Small intestine (tissue), 7 donors: Measurements from ENCODE around the gene P4HA2. TPM values are rescaled to one million over a fixed set of nuclear protein-coding genes. Genes with fewer than 3 reads are reported as not detected.
A peak's percentile ranks its signal among the peaks of the same experiment; 100 is the strongest.

Experiments
- DNase-seq, 2 donors: peaks; one replicate each; pipeline versions ENCODE4 v3.0.0 to v3.0.0-alpha.2; 2013
- FAIRE-seq: peaks from 2 replicates; lab custom pipeline; 2012; peaks lifted over from hg19 to GRCh38; lab: Jason Lieb, UNC
- H3K27ac ChIP-seq, 3 donors: one replicate each; pipeline ENCODE4 v1.5.1; 2013; ENCODE audit warnings: low read length in 2 of 3, mild to moderate bottlenecking in 2 of 3, control low read depth in 1 of 3, inconsistent platforms in 1 of 3, low read depth in 1 of 3, moderate library complexity in 1 of 3
- H3K27me3 ChIP-seq, 3 donors: one replicate each; pipeline ENCODE4 v1.6.1; 2013; ENCODE audit warnings: low read length in 3 of 3, inconsistent platforms in 1 of 3; ENCODE audit not compliant: control insufficient read depth in 3 of 3, insufficient read depth in 3 of 3
- H3K36me3 ChIP-seq, 3 donors: one replicate each; pipeline ENCODE4 v1.6.1; 2013; ENCODE audit warnings: low read length in 3 of 3, inconsistent platforms in 1 of 3, low read depth in 1 of 3, mild to moderate bottlenecking in 1 of 3, moderate library complexity in 1 of 3; ENCODE audit not compliant: control insufficient read depth in 3 of 3, insufficient read depth in 2 of 3
- H3K4me1 ChIP-seq, 3 donors: one replicate each; pipeline ENCODE4 v1.6.1; 2013; ENCODE audit warnings: low read length in 2 of 3, inconsistent platforms in 1 of 3, low read depth in 1 of 3, mild to moderate bottlenecking in 1 of 3, moderate library complexity in 1 of 3; ENCODE audit not compliant: control insufficient read depth in 3 of 3, insufficient read depth in 2 of 3
- H3K4me3 ChIP-seq, 3 donors: one replicate each; pipeline ENCODE4 v1.5.1; 2013; ENCODE audit warnings: low read length in 3 of 3, control low read depth in 1 of 3, inconsistent platforms in 1 of 3, low read depth in 1 of 3, mild to moderate bottlenecking in 1 of 3, moderate library complexity in 1 of 3
- H3K9me3 ChIP-seq, 2 donors: one replicate each; pipeline ENCODE4 v1.6.1; 2013; ENCODE audit warnings: low read depth in 1 of 2, low read length in 1 of 2; ENCODE audit not compliant: control insufficient read depth in 2 of 2, insufficient read depth in 1 of 2
- WGBS, 3 donors: extraction: QIAGEN DNeasy Blood & Tissue Kit; methylation state at CpG; one replicate each; pipeline ENCODE4 v1.1.7; 2013; 5-methylcytosine and 5-hydroxymethylcytosine counted together
- polyA plus RNA-seq, 4 donors: library from polyadenylated mRNA; stranded (reverse) in 3 of 4; unstranded in 1 of 4; fragments of 200-250 nt in 3 of 4; fragments of 120-200 nt in 1 of 4; gene quantifications; one replicate each; pipeline versions ENCODE4 v1.2.1 to v1.2.3, GENCODE V29; 2013
- donor health status: healthy with polysubstance abuse.
- donor health status: control.
- donor health status: control.
- donor health status: Bipolar disorder and iron deficiency.
- donor health status: healthy.

The P4HA2 gene
- polyA plus RNA-seq, 4 donors: 15.7 to 34.3 (median 22.0) TPM

DNA sequence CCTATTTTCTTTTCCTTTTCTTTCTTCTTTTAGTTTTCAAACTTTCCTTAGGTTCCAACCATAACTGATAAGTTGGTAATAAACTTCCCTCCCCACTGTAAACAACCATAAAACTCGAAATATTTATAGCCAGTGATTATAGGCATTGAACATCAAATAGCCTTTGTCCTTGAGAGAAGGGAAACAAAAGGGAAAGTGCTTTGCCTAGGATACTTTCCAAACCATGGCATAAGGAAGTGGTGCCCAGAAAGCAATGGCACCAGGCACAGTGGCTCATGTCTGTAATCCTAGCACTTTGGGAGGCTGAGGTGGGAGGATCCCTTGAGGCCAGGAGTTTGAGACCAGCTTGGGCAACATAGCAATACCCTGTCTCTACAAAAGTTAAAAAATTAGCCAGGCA is 17.9 kb upstream of the P4HA2 start:
- peak overlapping the region in 1 of 3 donors; percentile 61 for H3K27ac ChIP-seq
- WGBS, 3 donors: 8 to 50% (median 20%) methylated on average over 1 of the region's 1 CpG

GRCh38 chr5:132243366-132243977 is 15.8 kb upstream of the P4HA2 start:
- H3K4me3 ChIP-seq: no peak overlapping the region
- no peak for FAIRE-seq
- peak overlapping the region in 1 of 3 donors; percentile 27 for H3K27ac ChIP-seq
- H3K27me3 ChIP-seq: no peaks in the 10 kb centered on the region
- H3K36me3 ChIP-seq: no peaks in the 10 kb centered on the region
- peak in 1 of 2 donors; percentile 69 for DNase-seq
- H3K4me1 ChIP-seq: peaks cover 0 to 4% (median 0%) of the 10 kb centered on the region in 3 donors
- WGBS, 3 donors: 33 to 49% (median 43%) methylated on average over 3 of the region's 3 CpGs
- peaks cover 0 to 24% of the 10 kb centered on the region in 2 donors for H3K9me3 ChIP-seq

More for the DNA sequence above, 17.9 kb upstream of the P4HA2 start:
- Histone ChIP-seq H3K4me3 (no peak overlapping the region), H3K9me3 (peaks cover 0 to 24% of the 10 kb centered on the region in 2 donors), H3K36me3 (no peaks in the 10 kb centered on the region), H3K27me3 (no peaks in the 10 kb centered on the region), H3K4me1 (peaks cover 0 to 4% (median 0%) of the 10 kb centered on the region in 3 donors)
- FAIRE-seq (no peak), DNase-seq (peak in 1 of 2 donors; percentile 78)

- Histone ChIP-seq H3K4me1 (no peaks in the 10 kb centered on the region), H3K36me3 (no peaks in the 10 kb centered on the region), H3K27me3 (no peaks in the 10 kb centered on the region), H3K4me3 (no peak overlapping the region), H3K27ac (no peak overlapping the region), H3K9me3 (peaks cover 0 to 15% of the 10 kb centered on the region in 2 donors)
- FAIRE-seq (no peak), DNase-seq (no peak)
Observed at GRCh38 chr5:132239776-132240175, 12.1 kb upstream of the P4HA2 start.

DNA sequence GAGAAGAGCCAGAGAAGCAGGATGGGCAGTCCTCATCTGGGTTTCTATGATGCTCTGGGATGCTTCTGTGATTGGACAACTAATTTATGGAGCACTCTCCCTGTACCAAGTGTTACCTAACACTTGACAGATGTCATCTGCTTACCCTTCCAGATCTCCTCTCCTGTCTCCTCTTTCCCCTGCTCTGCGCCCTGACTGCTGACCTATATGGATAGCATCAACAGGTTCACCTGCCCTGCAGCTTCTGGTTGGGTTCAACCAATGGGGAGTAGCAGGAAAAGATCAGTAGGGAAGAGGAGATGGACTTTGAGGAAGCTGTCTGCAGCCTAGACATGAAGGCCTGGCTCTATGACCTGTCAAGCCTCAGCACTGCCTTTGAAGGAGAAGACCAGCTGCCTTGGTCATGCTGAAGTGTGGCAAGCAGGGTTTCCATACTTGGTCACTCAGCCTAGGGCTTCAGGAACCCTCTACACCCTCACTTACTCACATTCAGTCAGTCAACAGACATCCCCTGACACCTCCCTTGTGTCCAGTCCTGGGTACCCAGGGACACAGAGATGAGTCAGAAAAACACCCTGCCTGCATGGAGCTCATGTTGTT is 11.3 kb upstream of the P4HA2 start:
- Histone ChIP-seq H3K4me3 (no peak overlapping the region), H3K27ac (no peak overlapping the region), H3K9me3 (peaks cover 0 to 10% of the 10 kb centered on the region in 2 donors), H3K4me1 (no peaks in the 10 kb centered on the region), H3K36me3 (no peaks in the 10 kb centered on the region), H3K27me3 (no peaks in the 10 kb centered on the region)
- 31 to 83% (median 83%) methylated on average over 1 of the region's 1 CpG for WGBS, 3 donors
- no peak for DNase-seq
- FAIRE-seq: no peak

- peaks cover 0 to 2% of the 10 kb centered on the region in 2 donors for H3K9me3 ChIP-seq
- FAIRE-seq: no peak
Observed at GRCh38 chr5:132238169-132238744, 10.6 kb upstream of the P4HA2 start.

GRCh38 chr5:132237670-132238069 is 10.0 kb upstream of the P4HA2 start:
- Histone ChIP-seq H3K9me3 (no peaks in the 10 kb centered on the region), H3K27me3 (no peaks in the 10 kb centered on the region)

More at GRCh38 chr5:132238169-132238744, 10.6 kb upstream of the P4HA2 start:
- H3K27me3 ChIP-seq: no peaks in the 10 kb centered on the region
- no peak overlapping the region for H3K4me3 ChIP-seq
- peak; percentile 75 to 86 for DNase-seq
- H3K36me3 ChIP-seq: no peaks in the 10 kb centered on the region
- WGBS, 3 donors: 18 to 24% (median 20%) methylated on average over 1 of the region's 1 CpG
- H3K27ac ChIP-seq: no peak overlapping the region
- H3K4me1 ChIP-seq: no peaks in the 10 kb centered on the region

GRCh38 chr5:132237141-132237540 is 9.5 kb upstream of the P4HA2 start:
- Histone ChIP-seq H3K4me3 (no peak overlapping the region), H3K27ac (no peak overlapping the region), H3K27me3 (no peaks in the 10 kb centered on the region), H3K36me3 (no peaks in the 10 kb centered on the region), H3K9me3 (no peaks in the 10 kb centered on the region), H3K4me1 (no peaks in the 10 kb centered on the region)
- WGBS, 3 donors: 93 to 100% (median 100%) methylated on average over 1 of the region's 1 CpG
- DNase-seq (no peak), FAIRE-seq (no peak)

More at GRCh38 chr5:132237670-132238069, 10.0 kb upstream of the P4HA2 start:
- no peaks in the 10 kb centered on the region for H3K4me1 ChIP-seq
- no peak for FAIRE-seq
- peak; percentile 24 to 71 for DNase-seq
- H3K27ac ChIP-seq: no peak overlapping the region
- H3K36me3 ChIP-seq: no peaks in the 10 kb centered on the region
- WGBS, 3 donors: 71 to 93% (median 74%) methylated on average over 4 of the region's 4 CpGs
- H3K4me3 ChIP-seq: no peak overlapping the region

DNA sequence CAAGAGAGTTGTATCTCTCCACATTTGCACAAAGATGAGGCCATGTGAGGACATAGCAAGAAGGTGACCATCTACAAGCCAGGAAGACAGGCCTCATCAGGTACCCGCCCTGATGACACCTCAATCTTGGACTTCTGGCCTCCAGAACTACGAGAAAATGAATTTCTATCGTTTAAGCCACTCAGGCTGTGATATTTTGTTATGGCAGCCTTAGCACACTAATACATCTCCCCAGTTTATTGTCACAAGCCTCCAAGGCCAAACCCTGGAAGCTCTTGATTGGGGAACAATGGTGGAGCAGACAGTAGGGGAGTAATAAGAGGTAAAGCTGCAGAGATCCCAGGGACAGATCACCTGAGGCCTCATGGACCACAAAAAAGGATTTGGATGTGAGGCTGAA is 7.7 kb upstream of the P4HA2 start:
- no peaks in the 10 kb centered on the region for H3K27me3 ChIP-seq
- no peak overlapping the region for H3K27ac ChIP-seq
- no peaks in the 10 kb centered on the region for H3K36me3 ChIP-seq
- 82 to 92% (median 91%) methylated on average over 3 of the region's 3 CpGs for WGBS, 3 donors
- no peaks in the 10 kb centered on the region for H3K9me3 ChIP-seq
- DNase-seq (no peak), FAIRE-seq (no peak)
- no peak overlapping the region for H3K4me3 ChIP-seq
- H3K4me1 ChIP-seq: no peaks in the 10 kb centered on the region
